Testis (tissue), 3 donors: ENCODE results near the gene GRIK5. TPM values are rescaled to one million over a fixed set of nuclear protein-coding genes. Genes with fewer than 3 reads are reported as not detected.

Experiments used
- DNase-seq: peaks from one replicate; pipeline ENCODE4 v3.0.0-alpha.2; 2019
- H3K27ac ChIP-seq, 2 donors: fragments of 200-600 bp; sonication (generic); one replicate each; pipeline ENCODE4 v1.5.1; 2019
- H3K27me3 ChIP-seq: fragments of 200-600 bp; sonication (generic); one replicate; pipeline ENCODE4 v1.5.1; 2019
- H3K36me3 ChIP-seq: fragments of 200-600 bp; sonication (generic); one replicate; pipeline ENCODE4 v1.5.1; 2017; ENCODE audit warnings: low read depth; ENCODE audit errors: missing control alignments
- H3K4me1 ChIP-seq: fragments of 200-600 bp; sonication (generic); one replicate; pipeline ENCODE4 v1.5.1; 2019
- H3K4me3 ChIP-seq, 2 donors: fragments of 200-600 bp; sonication (generic); one replicate each; pipeline ENCODE4 v1.5.1; 2017 to 2019
- H3K9me3 ChIP-seq: fragments of 200-600 bp; sonication (generic); one replicate; pipeline ENCODE4 v1.5.1; 2017
- CTCF ChIP-seq, 3 experiments: fragments of 450-650 bp in 2 of 3; fragments of 200-600 bp in 1 of 3; sonication (generic) in 1 of 3; IDR thresholded peaks; one replicate each; pipeline ENCODE4 v1.5.1; 2016 to 2019; ENCODE audit warnings: antibody characterized with exemption in 3 of 3, mild to moderate bottlenecking in 2 of 3, moderate library complexity in 1 of 3
- POLR2A ChIP-seq: fragments of 450-650 bp; IDR thresholded peaks from one replicate; pipeline ENCODE4 v1.6.1; 2017; ENCODE audit warnings: antibody characterized with exemption, mild to moderate bottlenecking, moderate library complexity
- WGBS, 2 donors: methylation state at CpG; one replicate each; pipeline ENCODE4 v1.1.5; 2018; 5-methylcytosine and 5-hydroxymethylcytosine counted together
- intact Hi-C: fragments of 100-400 bp; cut with DNase I; formaldehyde crosslinking; loops from one replicate; pipeline ENCODE4 v1.15.1; 2023; ENCODE audit warnings: low total_unique reads
- polyA plus RNA-seq: library from polyadenylated mRNA; stranded (reverse); fragments of 350-450 nt; fragmentation: Illumina TruSeq; extraction: RNeasy Lipid Tissue Mini Kit (QIAGEN cat#74804); gene quantifications from one replicate; pipeline ENCODE4 v1.2.3, GENCODE V29; 2014; ENCODE audit warnings: low read depth, low replicate concordance; ENCODE audit not compliant: insufficient read depth
- total RNA-seq, 2 donors: library from RNA; depleted of rRNA; stranded (reverse); fragments of >200 nt; gene quantifications; one replicate each; pipeline ENCODE4 v1.2.3, GENCODE V29; 2016

GRIK5 gene
- total and polyA plus RNA-seq, 3 donors from 2014 or later = 31.7 to 87.4 (median 43.8) TPM

GRCh38 chr19:41997121-41997850, 72.7 kb downstream of the GRIK5 start:
- peak; percentile 60 for DNase-seq
- intact Hi-C loops = no loop called here
- 1% methylated on average over 30 to 34 of the region's 35 CpGs for WGBS, 2 donors
- Histone ChIP-seq H3K27ac (no peak overlapping the region), H3K4me1 (peaks cover 4% of the 10 kb centered on the region), H3K9me3 (no peaks in the 10 kb centered on the region), H3K36me3 (no peaks in the 10 kb centered on the region), H3K4me3 (no peak overlapping the region), H3K27me3 (no peaks in the 10 kb centered on the region)
- TF ChIP-seq POLR2A (no peak), CTCF (IDR thresholded peaks at IDR 0.05) (no peak)

GRCh38 chr19:41995959-41996797, 73.8 kb downstream of the GRIK5 start:
- H3K36me3 ChIP-seq = no peaks in the 10 kb centered on the region
- H3K27ac ChIP-seq = no peak overlapping the region
- H3K27me3 ChIP-seq = no peaks in the 10 kb centered on the region
- no peak for TF ChIP-seq POLR2A
- TF ChIP-seq CTCF (IDR thresholded peaks at IDR 0.05) = no peak
- no peaks in the 10 kb centered on the region for H3K9me3 ChIP-seq
- intact Hi-C loops = no loop called here
- H3K4me3 ChIP-seq = no peak overlapping the region
- peaks cover 5% of the 10 kb centered on the region for H3K4me1 ChIP-seq
- DNase-seq = peak; percentile 28
- WGBS, 2 donors = 28 to 34% methylated on average over 11 to 12 of the region's 12 CpGs

GRCh38 chr19:41994994-41995958, 74.7 kb downstream of the GRIK5 start:
- no peak for TF ChIP-seq CTCF (IDR thresholded peaks at IDR 0.05)
- no peak for TF ChIP-seq POLR2A
- intact Hi-C loops = no loop called here
- H3K36me3 ChIP-seq = no peaks in the 10 kb centered on the region
- H3K4me3 ChIP-seq = no peak overlapping the region
- H3K4me1 ChIP-seq = peaks cover 7% of the 10 kb centered on the region
- WGBS, 2 donors = 75 to 78% methylated on average over 15 to 19 of the region's 19 CpGs
- H3K9me3 ChIP-seq = no peaks in the 10 kb centered on the region
- no peak overlapping the region for H3K27ac ChIP-seq
- H3K27me3 ChIP-seq = no peaks in the 10 kb centered on the region
- no peak for DNase-seq

GRCh38 chr19:41994521-41994971, 75.5 kb downstream of the GRIK5 start:
- Histone ChIP-seq H3K9me3 (no peaks in the 10 kb centered on the region), H3K27me3 (no peaks in the 10 kb centered on the region), H3K36me3 (no peaks in the 10 kb centered on the region), H3K4me3 (peak overlapping the region in 1 of 2 donors; percentile 59), H3K27ac (no peak overlapping the region), H3K4me1 (peaks cover 7% of the 10 kb centered on the region)
- intact Hi-C loops = no loop called here
- TF ChIP-seq POLR2A (no peak), CTCF (IDR thresholded peaks at IDR 0.05) (no peak)
- DNase-seq = no peak
- WGBS, 2 donors = 16 to 24% methylated on average over 6 to 13 of the region's 13 CpGs
